OCI-LY1 (cell line): Measurements from ENCODE around the gene AFAP1.

Source experiments
- H2AFZ ChIP-seq: fragments of 200-600 bp; sonication (generic), shearing (Covaris generic); 2 replicates; pipeline ENCODE4 v1.6.0; 2014; ENCODE audit warnings: antibody characterized with exemption, mild to moderate bottlenecking, low read length
- H3F3A ChIP-seq: fragments of 200-600 bp; sonication (generic), shearing (Covaris generic); 2 replicates; pipeline ENCODE4 v1.6.0; 2014; ENCODE audit warnings: mild to moderate bottlenecking, antibody characterized with exemption, low read length, moderate library complexity; ENCODE audit not compliant: insufficient read depth
- H3K27ac ChIP-seq: fragments of 200-600 bp; sonication (generic); 2 replicates; pipeline ENCODE4 v1.5.1; 2014; ENCODE audit warnings: low read length, mixed run types, mild to moderate bottlenecking, low read depth; ENCODE audit not compliant: poor library complexity, severe bottlenecking
- H3K27me3 ChIP-seq: fragments of 200-600 bp; sonication (generic); 2 replicates; pipeline ENCODE4 v1.6.0; 2014; ENCODE audit warnings: antibody characterized with exemption, mild to moderate bottlenecking, low read length, moderate library complexity; ENCODE audit not compliant: insufficient read depth
- H3K36me3 ChIP-seq: fragments of 200-600 bp; sonication (generic); 2 replicates; pipeline ENCODE4 v1.6.1; 2014; ENCODE audit warnings: mild to moderate bottlenecking, antibody characterized with exemption, low read length, moderate library complexity, mixed read lengths; ENCODE audit not compliant: insufficient read depth
- H3K4me1 ChIP-seq: fragments of 200-600 bp; sonication (generic); 2 replicates; pipeline ENCODE4 v1.5.1; 2014; ENCODE audit warnings: mild to moderate bottlenecking, low read length, moderate library complexity; ENCODE audit not compliant: insufficient read depth, severe bottlenecking
- H3K4me2 ChIP-seq: fragments of 200-600 bp; sonication (generic), shearing (Covaris generic); 2 replicates; pipeline ENCODE4 v1.6.1; 2014; ENCODE audit warnings: low read length
- H3K4me3 ChIP-seq: fragments of 200-600 bp; sonication (generic); 2 replicates; pipeline ENCODE4 v1.5.1; 2014; ENCODE audit warnings: low read length, low read depth, mild to moderate bottlenecking, mixed read lengths; ENCODE audit not compliant: poor library complexity, severe bottlenecking
- H3K79me2 ChIP-seq: fragments of 200-600 bp; shearing (Covaris generic); 2 replicates; pipeline ENCODE4 v1.6.1; 2016; ENCODE audit warnings: mixed run types, low read length, mixed read lengths; ENCODE audit not compliant: insufficient read depth
- H3K9ac ChIP-seq: fragments of 200-600 bp; sonication (generic), shearing (Covaris generic); 2 replicates; pipeline ENCODE4 v1.6.1; 2014; ENCODE audit warnings: mild to moderate bottlenecking, low read length, mixed read lengths
- H3K9me2 ChIP-seq: fragments of 200-600 bp; sonication (generic), shearing (Covaris generic); 2 replicates; pipeline ENCODE4 v1.6.1; 2014; ENCODE audit warnings: low read depth, mild to moderate bottlenecking, low read length, mixed read lengths
- H3K9me3 ChIP-seq: fragments of 200-600 bp; shearing (Covaris generic); 2 replicates; pipeline ENCODE4 v1.6.1; 2014; ENCODE audit warnings: low read length, mixed read lengths
- H4K20me1 ChIP-seq: fragments of 200-600 bp; sonication (generic), shearing (Covaris generic); 2 replicates; pipeline ENCODE4 v1.6.0; 2016; ENCODE audit warnings: mild to moderate bottlenecking, low read length; ENCODE audit not compliant: insufficient read depth
- CTCF ChIP-seq: fragments of 200-600 bp; sonication (generic), shearing (Covaris generic); IDR thresholded peaks from 2 replicates; pipeline ENCODE4 v1.5.1; 2017; ENCODE audit warnings: mild to moderate bottlenecking, antibody characterized with exemption, low read length, moderate library complexity, mixed read lengths
- EZH2 ChIP-seq: fragments of 200-600 bp; sonication (generic), shearing (Covaris generic); IDR thresholded peaks from 2 replicates; pipeline ENCODE4 v1.8.0; 2017; ENCODE audit warnings: borderline replicate concordance, mixed run types, mild to moderate bottlenecking, antibody characterized with exemption, low read length, moderate library complexity, mixed read lengths

AFAP1 gene

DNA sequence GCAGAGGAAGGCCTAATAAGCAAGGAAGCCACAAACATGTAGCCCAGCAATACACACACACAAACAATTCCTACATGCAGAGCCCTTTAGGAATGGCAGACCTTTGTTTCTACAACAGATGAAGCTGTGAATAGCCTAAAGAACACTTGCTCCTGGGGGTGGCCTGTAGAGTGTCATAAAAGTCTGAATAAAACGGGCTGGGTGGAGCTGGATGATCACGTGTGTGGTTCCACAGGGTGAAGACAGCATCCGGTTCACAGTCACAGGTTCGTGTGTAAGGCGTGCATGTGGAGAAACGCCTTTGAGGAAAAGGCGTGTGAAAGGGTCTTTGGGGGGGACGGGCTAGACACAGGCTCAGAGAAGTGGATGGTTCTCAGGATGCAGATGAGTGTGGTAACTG, 156.1 kb downstream of the AFAP1 start:
- Histone ChIP-seq H3K4me1 (peaks cover 67% of the 10 kb centered on the region), H3K27me3 (no peaks in the 10 kb centered on the region), H3K79me2 (no peaks in the 10 kb centered on the region), H3K27ac (peak overlapping the region; percentile 38), H3K9me2 (no peaks in the 10 kb centered on the region), H3F3A (no peaks in the 10 kb centered on the region), H2AFZ (no peak overlapping the region), H3K9ac (no peak overlapping the region), H3K4me2 (no peak overlapping the region), H3K36me3 (no peaks in the 10 kb centered on the region), H4K20me1 (no peaks in the 10 kb centered on the region), H3K4me3 (no peak overlapping the region), H3K9me3 (no peaks in the 10 kb centered on the region)
- TF ChIP-seq EZH2: no peak

DNA sequence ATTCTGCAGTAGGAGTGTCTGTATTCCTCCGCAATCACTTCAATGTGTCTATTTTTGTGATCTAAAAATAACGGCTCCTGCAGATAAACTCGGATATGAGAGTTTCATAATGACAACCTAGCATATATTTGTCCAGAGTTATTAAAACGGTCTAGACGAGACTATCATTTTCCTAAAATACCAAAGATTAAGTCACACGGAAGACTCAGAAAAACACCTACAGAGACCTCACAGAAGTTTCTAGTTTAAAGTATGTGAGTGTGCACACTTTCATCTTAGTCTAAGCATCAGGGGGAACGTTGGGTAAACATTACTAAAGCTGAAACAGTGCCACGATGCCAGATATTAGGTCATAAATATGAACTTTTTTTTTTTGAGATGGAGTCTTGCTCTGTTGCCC, 156.9 kb downstream of the AFAP1 start:
- Histone ChIP-seq H3K79me2 (no peaks in the 10 kb centered on the region), H3K4me3 (no peak overlapping the region), H3K9ac (no peak overlapping the region), H3K4me2 (no peak overlapping the region), H3F3A (no peaks in the 10 kb centered on the region), H3K9me3 (no peaks in the 10 kb centered on the region), H3K27me3 (no peaks in the 10 kb centered on the region), H3K36me3 (no peaks in the 10 kb centered on the region), H4K20me1 (no peaks in the 10 kb centered on the region), H2AFZ (no peak overlapping the region), H3K4me1 (peaks cover 68% of the 10 kb centered on the region), H3K27ac (no peak overlapping the region), H3K9me2 (no peaks in the 10 kb centered on the region)
- TF ChIP-seq CTCF (no peak), EZH2 (no peak)

- H3K4me1 ChIP-seq: peaks cover 65% of the 10 kb centered on the region
- no peak for TF ChIP-seq EZH2
- no peak for TF ChIP-seq CTCF
- no peaks in the 10 kb centered on the region for H3K36me3 ChIP-seq
These were observed 157.7 kb downstream of the AFAP1 start for GRCh38 chr4:7781993-7782392.

DNA sequence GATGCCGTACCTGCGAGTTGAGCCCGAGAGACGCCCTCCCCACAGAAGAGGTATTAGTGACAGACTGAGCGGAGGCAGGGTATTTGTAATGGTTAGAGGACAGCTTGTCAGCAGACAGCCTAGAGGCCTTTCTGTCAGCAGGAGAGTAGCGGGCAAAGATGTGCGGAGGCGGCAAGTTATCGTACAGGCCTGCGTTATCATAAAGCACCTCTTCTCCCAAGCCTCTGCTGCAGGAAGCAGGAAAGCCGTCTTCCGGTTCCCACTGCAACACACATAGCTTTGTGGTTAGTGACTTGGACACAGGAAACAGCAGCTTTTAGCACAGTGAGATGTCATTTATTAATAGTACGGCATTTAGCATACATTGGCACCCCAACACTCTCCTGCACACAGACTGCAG, 158.3 kb downstream of the AFAP1 start:
- no peaks in the 10 kb centered on the region for H3F3A ChIP-seq
- TF ChIP-seq CTCF (no peak), EZH2 (no peak)

More at GRCh38 chr4:7781993-7782392, 157.7 kb downstream of the AFAP1 start:
- no peaks in the 10 kb centered on the region for H3K27me3 ChIP-seq
- no peak overlapping the region for H3K4me3 ChIP-seq
- H3K79me2 ChIP-seq: no peaks in the 10 kb centered on the region
- H3F3A ChIP-seq: no peaks in the 10 kb centered on the region
- no peaks in the 10 kb centered on the region for H3K9me3 ChIP-seq
- no peak overlapping the region for H3K9ac ChIP-seq
- no peaks in the 10 kb centered on the region for H4K20me1 ChIP-seq
- no peaks in the 10 kb centered on the region for H3K9me2 ChIP-seq
- no peak overlapping the region for H3K4me2 ChIP-seq
- no peak overlapping the region for H2AFZ ChIP-seq
- no peak overlapping the region for H3K27ac ChIP-seq

More for the DNA sequence above, 158.3 kb downstream of the AFAP1 start:
- Histone ChIP-seq H3K9me2 (no peaks in the 10 kb centered on the region), H3K9me3 (no peaks in the 10 kb centered on the region), H3K27ac (no peak overlapping the region), H3K4me1 (peaks cover 58% of the 10 kb centered on the region), H3K79me2 (no peaks in the 10 kb centered on the region), H3K27me3 (no peaks in the 10 kb centered on the region), H3K36me3 (no peaks in the 10 kb centered on the region), H3K4me2 (no peak overlapping the region), H2AFZ (no peak overlapping the region), H3K4me3 (no peak overlapping the region), H4K20me1 (no peaks in the 10 kb centered on the region), H3K9ac (no peak overlapping the region)
